CD4-positive, alpha-beta T cell treated with Interferon alpha-2 for 1 hour (primary cell): ENCODE data around the gene LBP.
A peak's percentile ranks its signal among the peaks of the same experiment; 100 is the strongest.
"Not testable (repeated sequence)": the region's sequence is repeated elsewhere in the genome, so short reads cannot be mapped to it uniquely, and the experiment has no call there.

ENCODE experiments used
- DNase-seq, 2 donors: peaks; one replicate each; pipeline ENCODE4 v3.0.0-alpha.2; 2020 to 2022

The LBP gene

GRCh38 chr20:38346247-38346651, at the start of gene LBP:
Gene LBP, plus strand, starts transcription at chr20:38346482. Its CDS starts 35 bp downstream, at chr20:38346517.
- DNase-seq: no peak

DNA sequence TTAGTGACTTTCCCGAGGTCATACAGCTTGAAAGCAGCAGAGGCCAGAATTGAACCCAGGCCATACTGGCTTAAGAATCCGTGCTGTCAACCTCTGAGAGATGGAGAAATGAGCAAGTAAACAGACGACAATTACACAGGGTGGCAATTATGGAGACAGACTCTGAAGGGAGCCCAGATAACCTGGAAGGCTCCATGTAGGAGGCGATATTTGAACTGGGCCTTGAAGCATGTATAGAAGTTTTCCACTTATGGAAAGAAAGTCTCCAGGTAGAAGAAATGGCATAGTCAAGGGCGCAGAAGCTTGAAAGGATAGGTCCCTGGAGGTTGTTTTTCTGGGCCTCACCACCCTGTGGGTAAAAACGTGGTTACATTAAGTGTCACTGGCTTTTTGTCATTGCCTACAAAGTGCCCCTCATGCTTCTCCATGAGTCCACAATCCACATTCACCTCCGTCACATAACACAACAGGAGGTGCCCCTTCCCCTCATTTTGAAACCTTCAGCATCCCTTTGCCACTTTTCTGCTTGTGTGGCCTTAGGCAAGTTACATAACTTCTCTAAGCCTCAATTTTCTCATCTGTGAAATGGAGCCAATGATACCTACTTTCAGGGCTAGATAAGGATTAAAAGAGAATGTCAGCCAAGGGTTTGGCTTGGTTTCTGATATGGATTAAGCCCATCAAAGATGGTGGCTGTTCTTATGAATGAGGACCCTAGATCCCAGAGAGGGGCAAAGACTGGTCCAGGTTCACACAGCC, 48.2 kb upstream of the LBP start:
- no peak for DNase-seq

DNA sequence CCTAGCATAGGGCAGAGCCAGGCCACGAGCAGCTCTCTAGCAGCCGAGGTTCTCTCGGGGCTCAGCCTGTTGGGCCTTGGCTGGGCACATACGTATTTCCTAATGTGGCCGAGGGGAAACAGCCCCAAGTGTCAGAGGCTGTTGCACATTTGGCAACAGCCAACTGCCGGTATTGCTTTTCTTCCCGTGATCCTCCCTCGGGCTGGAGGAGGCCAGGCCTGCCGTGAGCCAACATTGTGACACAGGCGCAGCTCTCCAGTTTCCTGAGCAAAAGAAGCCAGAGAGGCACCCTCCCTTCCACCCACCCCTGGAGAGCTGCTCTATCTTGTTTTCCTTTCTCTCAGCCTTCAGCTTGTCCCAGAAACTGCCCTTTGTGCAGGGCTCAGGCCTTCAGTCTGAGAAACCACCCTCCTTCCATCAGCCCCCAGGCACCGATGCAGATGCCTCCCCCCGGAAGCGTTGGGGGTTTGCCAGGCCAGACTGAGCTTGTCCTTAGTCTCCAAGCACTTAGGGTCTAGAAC, 47.5 kb upstream of the LBP start:
- DNase-seq: peak in 1 of 2 donors; percentile 43

DNA sequence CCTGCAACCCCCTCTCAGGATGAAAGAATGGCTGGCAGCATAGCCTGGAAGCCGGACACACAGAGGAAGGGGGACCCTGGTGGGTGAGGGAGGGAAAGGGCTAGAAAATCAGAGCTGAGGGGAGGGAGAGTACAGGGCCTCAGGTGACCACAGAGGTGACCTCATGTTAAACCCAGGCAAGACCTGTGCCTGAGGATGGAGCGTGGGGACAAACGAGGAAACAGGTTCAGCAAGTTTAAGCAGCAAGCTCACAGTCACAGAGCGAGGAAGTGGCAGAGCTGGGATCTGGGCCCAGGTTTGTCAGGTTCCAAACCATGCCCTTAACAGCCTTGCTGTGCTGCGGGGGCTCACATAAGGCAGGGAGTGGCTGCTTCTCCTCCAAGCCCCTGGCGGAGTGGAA, 46.3 kb upstream of the LBP start:
- DNase-seq: no peak

DNA sequence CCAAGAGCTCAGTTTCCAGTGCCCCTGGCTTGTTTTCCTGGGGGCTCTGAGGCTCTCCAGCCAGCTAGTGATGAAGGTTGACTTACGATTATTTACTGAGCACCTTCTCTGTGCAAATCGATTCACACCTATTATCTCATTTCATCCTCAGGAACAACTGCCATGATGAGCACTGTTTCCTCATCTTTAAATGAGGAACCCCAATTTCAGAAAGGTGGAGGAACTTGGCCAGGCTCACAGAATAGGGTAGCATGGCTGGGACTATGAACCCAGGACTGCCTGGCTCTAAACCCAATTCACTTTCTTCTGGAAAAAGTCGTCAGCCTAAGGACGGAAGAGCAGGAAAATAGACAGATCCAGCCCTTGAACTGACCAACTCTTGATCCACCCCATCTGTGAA, 45.8 kb upstream of the LBP start:
- DNase-seq: no peak

- no peak for DNase-seq
Measured at GRCh38 chr20:38301309-38301708, 45.0 kb upstream of the LBP start.

DNA sequence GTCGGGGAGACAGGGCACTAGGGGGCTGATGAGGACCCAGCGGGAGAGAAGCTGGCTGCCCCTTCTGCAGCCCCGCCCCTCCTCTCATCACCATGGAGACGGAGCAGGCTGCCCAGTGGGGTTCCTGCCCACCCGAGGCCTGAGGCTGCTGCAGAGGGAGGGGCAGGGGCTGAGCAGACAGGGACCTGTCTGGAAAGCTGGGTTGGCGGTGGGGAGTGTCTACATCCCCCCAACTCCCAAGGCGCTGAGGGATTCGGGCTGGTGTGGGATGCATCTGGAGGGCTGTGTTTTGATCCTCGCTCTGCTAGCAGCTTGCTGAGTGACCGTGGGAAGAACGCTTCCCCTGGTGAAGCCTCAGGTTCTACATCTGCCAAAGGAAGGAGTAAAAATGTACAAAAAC, 43.5 kb upstream of the LBP start:
- no peak for DNase-seq

DNA sequence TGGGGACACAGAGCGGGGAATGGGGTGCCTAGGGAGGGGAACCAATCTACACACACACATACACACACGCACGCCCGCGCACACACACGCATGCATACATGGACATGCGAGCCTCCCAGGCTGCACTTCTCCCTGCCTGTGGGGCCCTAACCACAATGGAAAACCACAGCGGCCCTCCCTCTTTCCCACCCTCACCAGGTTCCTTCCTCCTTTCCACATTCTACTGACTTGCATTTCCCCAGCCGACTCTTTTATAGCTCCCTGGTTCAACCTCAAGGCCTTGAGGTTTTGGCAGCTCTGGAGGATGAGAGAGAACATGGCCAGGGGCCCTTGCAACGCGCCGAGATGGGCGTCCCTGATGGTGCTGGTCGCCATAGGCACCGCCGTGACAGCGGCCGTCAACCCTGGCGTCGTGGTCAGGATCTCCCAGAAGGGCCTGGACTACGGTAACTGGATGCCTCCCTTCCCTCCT, 42.3 kb upstream of the LBP start, which contains the start of gene BPI:
Gene BPI (plus strand): TSS at position 249 of the 472 bp plus-strand sequence. CDS start 68 bp downstream, at position 317.
- peak; percentile 17 to 45 for DNase-seq

DNA sequence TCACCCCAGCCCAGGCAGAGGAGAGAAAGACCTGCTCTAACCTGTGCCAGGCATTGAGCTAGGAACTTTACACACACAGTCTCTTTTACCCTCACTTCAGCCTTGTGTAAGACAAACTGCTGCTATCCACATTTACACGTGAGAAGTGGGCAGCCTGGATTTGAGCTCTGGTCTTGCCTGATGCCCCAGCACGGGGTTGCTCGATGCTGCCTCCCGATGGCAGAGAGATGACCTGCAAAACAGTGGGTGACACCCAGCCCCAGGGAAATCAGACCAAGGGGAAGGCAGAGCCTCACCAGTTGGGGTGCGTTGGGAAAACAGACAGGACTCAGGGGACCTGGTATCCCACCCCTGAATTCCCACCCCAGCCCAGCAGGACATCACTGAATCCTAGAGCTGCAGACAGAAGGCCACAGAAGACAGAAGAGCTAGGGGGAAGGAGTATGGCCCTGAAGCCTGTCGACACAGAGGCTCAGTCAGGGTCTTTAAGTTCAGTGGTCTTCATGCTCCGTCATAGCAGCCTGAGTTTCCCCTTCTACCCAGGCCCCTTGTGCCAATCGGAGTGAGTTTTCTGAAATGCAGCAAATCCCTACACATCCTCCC, 41.3 kb upstream of the LBP start:
- DNase-seq: peak in 1 of 2 donors; percentile 47

DNA sequence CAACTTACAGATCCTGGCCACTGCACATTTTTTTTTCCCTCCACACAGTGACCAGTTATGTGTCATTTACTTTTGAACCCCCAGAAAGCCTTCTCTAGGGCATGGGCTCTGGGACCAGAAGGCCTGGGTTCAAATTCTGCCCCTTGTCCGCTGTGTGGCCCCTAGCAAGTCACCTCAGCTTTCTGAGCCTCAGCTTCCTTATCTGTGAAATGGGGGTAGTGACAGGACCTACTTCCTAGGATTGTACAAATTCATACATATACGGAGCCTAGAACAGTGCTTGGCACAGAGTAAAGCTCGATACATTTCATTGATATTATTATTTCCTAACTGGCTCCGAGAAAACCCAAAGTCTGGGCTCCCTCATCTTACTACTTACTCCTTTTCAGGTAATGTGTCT, 40.7 kb upstream of the LBP start:
- DNase-seq: no peak

- no peak for DNase-seq
Measured at GRCh38 chr20:38306379-38306778, 39.9 kb upstream of the LBP start.

- peak in 1 of 2 donors; percentile 9 for DNase-seq
Measured at GRCh38 chr20:38307371-38308046, 38.8 kb upstream of the LBP start.

DNA sequence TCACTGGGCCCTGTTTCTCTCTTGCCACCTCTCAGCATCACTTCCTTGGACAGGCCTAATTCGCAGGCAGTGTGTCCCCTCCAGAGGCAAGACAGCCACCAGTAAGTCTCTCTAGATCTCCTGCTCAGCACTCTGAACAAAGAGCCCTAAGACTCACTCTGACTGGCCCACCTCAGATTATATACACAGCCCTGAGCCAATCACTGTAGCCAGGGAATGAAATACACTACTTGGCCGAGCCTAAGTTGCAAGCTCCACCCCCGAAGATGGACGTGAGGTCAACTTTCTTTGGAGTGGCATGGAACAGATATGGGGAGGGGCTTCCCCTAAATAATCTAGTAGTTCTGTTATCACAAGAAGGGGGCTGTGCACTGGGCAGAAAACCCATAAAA, 38.2 kb upstream of the LBP start:
- no peak for DNase-seq

GRCh38 chr20:38308447-38308846, 37.8 kb upstream of the LBP start:
- no peak for DNase-seq

GRCh38 chr20:38311091-38311490, 35.2 kb upstream of the LBP start:
- DNase-seq: no peak

- DNase-seq: no peak
Measured at GRCh38 chr20:38311491-38311890, 34.8 kb upstream of the LBP start.

- no peak for DNase-seq
Measured at GRCh38 chr20:38313676-38314075, 32.6 kb upstream of the LBP start.

GRCh38 chr20:38314350-38314749, 31.9 kb upstream of the LBP start:
- not testable (repeated sequence) for DNase-seq

DNA sequence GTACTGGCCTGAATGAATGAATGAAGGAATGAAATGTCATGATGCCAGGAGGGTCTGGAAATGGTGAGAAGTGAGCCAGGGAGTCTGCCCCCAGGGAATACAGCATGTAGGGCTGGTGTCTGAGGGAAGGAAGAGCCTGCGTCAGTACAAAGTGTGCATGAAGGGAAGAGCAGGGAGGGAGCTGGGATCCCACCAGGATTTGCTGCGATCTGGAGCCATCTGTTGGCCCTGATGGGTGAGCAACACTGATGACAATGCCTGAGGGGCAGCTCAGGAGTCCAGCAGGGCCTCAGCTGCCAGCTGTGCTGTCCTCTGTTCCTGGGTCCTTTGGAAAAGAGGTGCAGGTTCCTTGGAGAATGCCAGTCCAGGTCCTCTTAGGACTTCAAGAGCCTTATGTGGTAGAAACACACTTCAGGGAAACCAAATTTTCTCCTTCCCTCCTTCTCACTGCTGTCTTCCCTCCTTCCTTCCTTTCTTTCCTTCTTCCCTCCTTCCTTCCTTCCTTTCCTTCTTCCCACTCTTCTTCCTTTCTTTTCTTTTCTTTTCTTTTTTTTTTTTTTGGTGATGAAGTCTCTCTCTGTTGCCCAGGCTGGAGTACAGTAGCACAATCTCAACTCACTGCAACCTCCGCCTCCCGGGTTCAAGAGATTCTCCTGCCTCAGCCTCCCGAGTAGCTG, 30.9 kb upstream of the LBP start:
- DNase-seq: no peak

DNA sequence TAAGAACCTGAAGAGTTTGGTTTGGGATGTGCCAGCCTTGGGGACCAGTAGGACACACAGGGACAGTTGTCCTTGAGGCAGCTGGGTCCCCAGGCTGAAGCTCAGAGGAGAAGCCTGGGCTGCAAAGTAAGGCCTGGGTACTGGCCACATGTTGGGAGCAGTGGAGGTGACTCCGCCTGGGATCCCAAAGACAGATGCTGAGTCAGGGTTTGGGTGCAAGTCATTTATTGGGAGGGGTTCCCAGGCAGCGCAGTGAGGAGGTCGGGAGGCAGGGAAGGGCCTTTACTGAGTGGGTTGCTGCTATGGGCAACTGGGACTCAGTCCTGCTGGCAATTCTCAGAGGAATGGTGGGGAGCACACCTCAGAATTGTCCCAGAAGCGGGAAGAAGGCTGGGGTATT, 29.9 kb upstream of the LBP start:
- DNase-seq: no peak

DNA sequence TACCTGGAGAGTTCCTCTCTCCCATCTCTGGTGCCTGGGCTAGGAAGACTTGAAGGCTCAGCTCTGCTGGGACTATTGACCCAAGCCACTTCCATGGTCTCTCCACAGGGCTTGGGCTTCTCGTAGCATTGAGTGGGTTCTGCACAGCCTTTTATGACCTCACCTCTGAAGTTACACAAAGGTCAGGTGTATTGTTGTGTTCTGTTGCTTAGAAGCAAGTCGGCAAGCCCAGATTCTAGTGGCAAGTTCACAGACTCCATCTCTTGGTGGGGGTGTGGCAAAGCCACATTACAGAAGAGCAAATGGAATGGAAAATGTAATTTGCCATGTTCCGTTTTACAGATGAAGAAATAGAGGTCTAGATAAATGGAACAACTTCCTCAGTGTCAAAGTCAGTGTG, 28.9 kb upstream of the LBP start:
- DNase-seq: no peak

GRCh38 chr20:38320221-38320620, 26.1 kb upstream of the LBP start:
- DNase-seq: no peak

DNA sequence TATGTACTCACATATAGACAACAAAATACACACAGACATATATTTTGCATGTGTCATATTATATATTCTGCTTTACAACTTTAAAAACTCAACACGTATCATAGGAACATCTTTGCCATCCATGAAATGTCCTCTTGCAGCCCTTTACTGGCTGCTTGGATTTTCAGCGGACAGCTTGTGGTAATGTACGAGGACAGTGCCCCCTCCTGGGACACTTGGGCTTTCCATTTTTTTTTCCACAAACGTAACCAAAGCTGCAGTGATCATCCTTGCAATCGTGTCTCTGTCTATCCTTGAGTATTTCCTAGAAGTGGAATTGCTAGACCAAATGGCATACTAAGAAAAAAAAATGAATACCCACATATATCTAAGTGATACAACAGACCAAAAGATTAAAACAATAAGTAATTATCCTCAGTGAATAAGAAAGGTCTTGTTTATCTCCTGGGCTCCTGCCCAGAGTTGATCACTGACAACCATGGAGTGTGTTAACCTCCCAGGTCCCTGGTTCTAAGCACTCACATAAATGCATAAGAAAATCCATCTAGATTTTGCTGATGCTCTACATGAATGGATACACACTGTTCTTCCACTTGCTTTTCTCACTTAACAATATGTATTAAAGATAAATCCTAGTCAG, 24.2 kb upstream of the LBP start:
- DNase-seq: no peak
